ENCODE data around the gene LRRC59. TPM values are rescaled to one million over a fixed set of nuclear protein-coding genes. Genes with fewer than 3 reads are reported as not detected.

The LRRC59 gene
- total RNA-seq, 4 donors from 2014 or later, result 34.4 to 76.6 (median 50.3) TPM

GRCh38 chr17:50359998-50360461 is 37.3 kb downstream of the LRRC59 start:
- no peak overlapping the region for H3K4me3 ChIP-seq
- no peak for TF ChIP-seq POLR2AphosphoS5 (IDR thresholded peaks at IDR 0.05)
- no peak for TF ChIP-seq EP300 (IDR thresholded peaks at IDR 0.05)
- TF ChIP-seq, protein P1, sequence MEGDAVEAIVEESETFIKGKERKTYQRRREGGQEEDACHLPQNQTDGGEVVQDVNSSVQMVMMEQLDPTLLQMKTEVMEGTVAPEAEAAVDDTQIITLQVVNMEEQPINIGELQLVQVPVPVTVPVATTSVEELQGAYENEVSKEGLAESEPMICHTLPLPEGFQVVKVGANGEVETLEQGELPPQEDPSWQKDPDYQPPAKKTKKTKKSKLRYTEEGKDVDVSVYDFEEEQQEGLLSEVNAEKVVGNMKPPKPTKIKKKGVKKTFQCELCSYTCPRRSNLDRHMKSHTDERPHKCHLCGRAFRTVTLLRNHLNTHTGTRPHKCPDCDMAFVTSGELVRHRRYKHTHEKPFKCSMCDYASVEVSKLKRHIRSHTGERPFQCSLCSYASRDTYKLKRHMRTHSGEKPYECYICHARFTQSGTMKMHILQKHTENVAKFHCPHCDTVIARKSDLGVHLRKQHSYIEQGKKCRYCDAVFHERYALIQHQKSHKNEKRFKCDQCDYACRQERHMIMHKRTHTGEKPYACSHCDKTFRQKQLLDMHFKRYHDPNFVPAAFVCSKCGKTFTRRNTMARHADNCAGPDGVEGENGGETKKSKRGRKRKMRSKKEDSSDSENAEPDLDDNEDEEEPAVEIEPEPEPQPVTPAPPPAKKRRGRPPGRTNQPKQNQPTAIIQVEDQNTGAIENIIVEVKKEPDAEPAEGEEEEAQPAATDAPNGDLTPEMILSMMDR (IDR thresholded peaks at IDR 0.05), result no peak
- no peak for TF ChIP-seq POLR2A (IDR thresholded peaks at IDR 0.05)
- H3K9me3 ChIP-seq, result no peaks in the 10 kb centered on the region
- no peaks in the 10 kb centered on the region for H3K27me3 ChIP-seq
- no peak overlapping the region for H3K27ac ChIP-seq
- ATAC-seq, result no peak
- H3K36me3 ChIP-seq, result peaks cover 0 to 72% of the 10 kb centered on the region in 2 donors
- H3K4me1 ChIP-seq, result peaks cover 0 to 25% (median 5%) of the 10 kb centered on the region in 3 donors
- WGBS, 2 donors (ENCODE audit: low coverage in 1 of 2), result 11% methylated on average over 1 of the region's 14 CpGs; no CpG with 5 or more reads in 1 of the 2 donors

DNA sequence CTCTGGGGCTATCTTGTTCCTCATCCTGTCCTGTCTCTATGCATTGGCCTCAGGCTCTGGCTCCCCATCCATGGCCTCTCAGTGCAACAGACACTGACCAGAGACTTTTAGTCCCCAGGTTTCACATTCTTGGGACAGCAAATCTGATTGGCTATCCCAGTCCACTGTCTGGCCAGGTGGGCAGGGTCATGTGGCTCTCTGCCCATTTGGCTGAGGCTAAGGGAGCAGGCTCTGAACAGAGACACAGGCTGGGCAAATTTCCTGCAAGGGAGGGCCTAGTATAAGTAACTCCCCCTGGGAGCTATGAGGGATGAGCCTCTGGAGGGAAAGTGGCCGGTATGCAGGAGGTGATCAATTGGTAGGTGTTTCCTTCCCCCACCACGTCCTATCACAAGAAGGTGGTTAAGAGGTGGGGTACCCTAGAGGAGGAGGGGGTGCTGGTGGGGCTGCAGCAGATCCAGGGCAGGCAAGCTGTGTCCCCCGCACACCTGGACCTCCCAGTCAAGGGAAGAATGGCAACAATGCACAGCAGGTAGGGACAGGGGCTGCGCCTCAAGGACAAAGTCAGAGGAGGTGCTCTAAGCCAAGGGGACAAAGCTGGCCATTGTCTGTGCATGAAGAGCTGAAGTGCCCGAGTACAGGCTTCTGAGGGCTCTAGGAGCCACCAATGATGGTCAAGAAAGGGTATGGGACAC is 38.2 kb downstream of the LRRC59 start:
- Histone ChIP-seq H3K36me3 (peaks cover 0 to 73% of the 10 kb centered on the region in 2 donors), H3K27ac (no peak overlapping the region), H3K9me3 (no peaks in the 10 kb centered on the region), H3K4me3 (no peak overlapping the region), H3K4me1 (peaks cover 0 to 22% (median 5%) of the 10 kb centered on the region in 3 donors), H3K27me3 (no peaks in the 10 kb centered on the region)
- no peak for ATAC-seq
- TF ChIP-seq POLR2A (IDR thresholded peaks at IDR 0.05) (no peak), POLR2AphosphoS5 (IDR thresholded peaks at IDR 0.05) (no peak), EP300 (IDR thresholded peaks at IDR 0.05) (no peak)
- TF ChIP-seq, protein P1 (IDR thresholded peaks at IDR 0.05), result no peak
- 29% methylated on average over 1 of the region's 5 CpGs; no CpG with 5 or more reads in 1 of the 2 donors for WGBS, 2 donors (ENCODE audit: low coverage in 1 of 2)

DNA sequence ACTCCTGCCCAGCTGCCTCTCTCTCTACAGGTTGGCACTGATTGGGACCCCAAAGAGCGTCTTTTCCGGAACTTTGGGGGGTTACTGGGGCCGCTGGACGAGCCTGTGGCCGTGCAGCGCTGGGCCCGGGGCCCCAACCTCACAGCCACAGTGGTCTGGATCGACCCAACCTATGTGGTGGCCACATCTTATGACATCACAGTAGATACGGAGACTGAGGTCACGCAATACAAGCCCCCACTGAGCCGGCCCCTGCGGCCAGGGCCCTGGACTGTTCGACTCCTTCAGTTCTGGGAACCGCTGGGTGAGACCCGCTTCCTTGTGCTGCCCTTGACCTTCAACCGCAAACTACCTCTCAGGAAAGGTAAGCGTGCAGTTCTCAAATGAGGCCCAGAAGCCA is 39.1 kb downstream of the LRRC59 start:
- no peak for TF ChIP-seq EP300 (IDR thresholded peaks at IDR 0.05)
- TF ChIP-seq POLR2AphosphoS5 (IDR thresholded peaks at IDR 0.05), result no peak
- no peak for TF ChIP-seq POLR2A (IDR thresholded peaks at IDR 0.05)
- TF ChIP-seq, protein P1 (IDR thresholded peaks at IDR 0.05), result no peak
- H3K27me3 ChIP-seq, result no peaks in the 10 kb centered on the region
- no peak overlapping the region for H3K4me3 ChIP-seq
- no peak for ATAC-seq
- peaks cover 0 to 13% (median 5%) of the 10 kb centered on the region in 3 donors for H3K4me1 ChIP-seq
- H3K27ac ChIP-seq, result no peak overlapping the region
- H3K9me3 ChIP-seq, result no peaks in the 10 kb centered on the region
- H3K36me3 ChIP-seq, result peaks cover 0 to 83% of the 10 kb centered on the region in 2 donors
- 95 to 100% methylated on average over 2 to 3 of the region's 17 CpGs for WGBS, 2 donors (ENCODE audit: low coverage in 1 of 2)

DNA sequence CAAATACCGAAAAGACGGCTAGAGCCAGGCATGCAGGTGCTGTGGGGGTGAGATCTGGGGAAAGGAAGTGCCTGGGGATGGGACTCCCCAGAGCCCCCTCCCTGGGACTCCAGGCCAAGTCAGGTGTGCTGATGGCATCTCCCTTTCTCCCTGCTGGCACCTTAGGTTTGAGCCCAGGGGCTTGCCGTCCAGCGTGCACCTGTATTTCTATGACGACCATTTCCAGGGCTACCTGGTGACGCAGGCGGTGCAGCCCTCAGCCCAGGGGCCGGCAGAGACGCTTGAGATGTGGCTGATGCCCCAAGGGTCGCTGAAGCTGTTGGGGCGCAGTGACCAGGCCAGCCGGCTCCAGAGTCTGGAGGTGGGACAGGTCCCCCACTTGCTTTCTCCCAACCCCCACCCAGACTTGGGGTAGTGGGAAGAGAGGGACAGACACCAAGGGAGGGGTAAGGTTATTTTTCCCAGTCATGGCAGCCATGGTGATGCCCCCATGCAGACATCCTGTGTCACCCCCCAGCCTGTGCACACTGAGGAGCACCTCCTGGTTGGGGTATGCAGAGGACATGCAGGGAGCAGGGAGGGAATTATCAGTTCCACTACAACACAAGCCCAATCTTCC is 40.3 kb downstream of the LRRC59 start:
- Histone ChIP-seq H3K4me3 (no peak overlapping the region), H3K27me3 (no peaks in the 10 kb centered on the region), H3K27ac (no peak overlapping the region), H3K9me3 (no peaks in the 10 kb centered on the region), H3K36me3 (peaks cover 0 to 93% of the 10 kb centered on the region in 2 donors), H3K4me1 (peaks cover 0 to 11% (median 0%) of the 10 kb centered on the region in 3 donors)
- TF ChIP-seq, protein P1 (IDR thresholded peaks at IDR 0.05), result no peak
- no peak for TF ChIP-seq POLR2AphosphoS5 (IDR thresholded peaks at IDR 0.05)
- no peak for TF ChIP-seq EP300 (IDR thresholded peaks at IDR 0.05)
- WGBS, 2 donors (ENCODE audit: low coverage in 1 of 2), result 78% methylated on average over 2 of the region's 12 CpGs; no CpG with 5 or more reads in 1 of the 2 donors
- no peak for ATAC-seq
